ENCODE data around the gene SLC22A23.

SLC22A23 gene

GRCh38 chr6:3331971-3332370 is 124.9 kb downstream of the SLC22A23 start:
- no peak for DNase-seq (ENCODE audit: low spot score)

GRCh38 chr6:3331494-3331893 is 125.4 kb downstream of the SLC22A23 start:
- no peak for DNase-seq (ENCODE audit: low spot score)

GRCh38 chr6:3330199-3330598 is 126.7 kb downstream of the SLC22A23 start:
- no peak for DNase-seq (ENCODE audit: low spot score)

- no peak for DNase-seq (ENCODE audit: low spot score)
Measured at GRCh38 chr6:3329393-3330051, 127.3 kb downstream of the SLC22A23 start.

DNA sequence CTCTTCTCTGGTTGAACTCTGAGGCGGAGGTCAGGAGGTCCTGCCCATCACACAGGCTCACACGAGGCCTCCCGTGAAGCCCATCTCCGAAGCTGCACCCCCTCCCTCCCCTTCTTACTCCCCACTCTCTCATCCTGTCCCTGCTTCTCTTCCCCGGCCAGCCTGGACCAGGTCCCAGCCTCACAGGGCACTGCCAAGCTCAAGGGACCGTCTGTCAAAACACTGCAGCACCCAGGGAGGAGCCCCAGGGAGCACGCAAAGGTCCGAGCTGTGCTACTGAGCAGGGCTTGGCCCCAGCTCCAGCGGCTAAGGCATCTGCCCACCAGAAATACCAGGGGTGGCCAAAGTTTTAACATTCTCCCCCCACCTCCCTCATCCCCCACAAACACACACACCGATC is 128.1 kb downstream of the SLC22A23 start:
- no peak for DNase-seq (ENCODE audit: low spot score)

DNA sequence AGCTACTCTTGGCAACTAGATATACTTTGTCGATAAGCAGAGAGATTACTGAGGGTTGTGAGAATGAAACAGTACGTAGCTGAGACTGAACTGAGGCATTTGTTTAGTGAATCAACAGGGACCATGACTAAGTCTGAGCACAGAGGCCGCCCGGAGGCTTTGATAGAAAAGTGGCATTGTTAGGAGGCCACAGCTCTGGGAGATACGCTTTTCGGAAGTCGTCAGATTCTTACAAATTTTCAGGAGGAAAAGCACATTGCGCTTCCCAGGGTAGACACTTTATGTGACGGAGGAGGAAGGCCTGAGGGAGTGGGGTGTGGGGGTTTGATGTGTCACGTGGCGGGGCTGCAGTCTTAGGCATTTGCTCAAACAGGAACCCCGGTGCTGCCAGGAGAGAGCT is 128.7 kb downstream of the SLC22A23 start:
- DNase-seq (ENCODE audit: low spot score), result no peak

GRCh38 chr6:3327403-3327802 is 129.4 kb downstream of the SLC22A23 start:
- DNase-seq (ENCODE audit: low spot score), result no peak

GRCh38 chr6:3326981-3327380 is 129.9 kb downstream of the SLC22A23 start:
- no peak for DNase-seq (ENCODE audit: low spot score)

GRCh38 chr6:3326184-3326971 is 130.5 kb downstream of the SLC22A23 start:
- DNase-seq (ENCODE audit: low spot score), result no peak

DNA sequence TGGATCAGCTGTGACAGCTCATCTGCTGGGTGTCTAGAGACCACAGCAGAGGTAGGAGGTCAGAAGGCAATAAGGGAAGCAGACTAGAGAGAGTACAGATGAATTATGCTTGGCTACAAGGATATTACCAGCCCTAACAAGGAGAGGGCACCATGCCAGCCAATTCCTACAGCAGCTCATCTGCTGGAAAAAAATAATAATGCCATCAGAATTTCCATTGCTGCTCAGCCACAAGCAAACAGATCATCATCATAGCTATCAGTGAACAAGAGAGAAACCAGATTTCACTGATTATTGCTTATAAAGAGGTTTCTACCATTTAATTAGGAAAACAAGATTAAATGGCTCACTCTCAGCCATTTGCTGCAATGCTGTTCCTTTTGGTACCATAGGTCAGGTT is 131.6 kb downstream of the SLC22A23 start:
- no peak for DNase-seq (ENCODE audit: low spot score)

- peak; percentile 17 for DNase-seq (ENCODE audit: low spot score)
Measured at GRCh38 chr6:3324262-3324942, 132.4 kb downstream of the SLC22A23 start.

DNA sequence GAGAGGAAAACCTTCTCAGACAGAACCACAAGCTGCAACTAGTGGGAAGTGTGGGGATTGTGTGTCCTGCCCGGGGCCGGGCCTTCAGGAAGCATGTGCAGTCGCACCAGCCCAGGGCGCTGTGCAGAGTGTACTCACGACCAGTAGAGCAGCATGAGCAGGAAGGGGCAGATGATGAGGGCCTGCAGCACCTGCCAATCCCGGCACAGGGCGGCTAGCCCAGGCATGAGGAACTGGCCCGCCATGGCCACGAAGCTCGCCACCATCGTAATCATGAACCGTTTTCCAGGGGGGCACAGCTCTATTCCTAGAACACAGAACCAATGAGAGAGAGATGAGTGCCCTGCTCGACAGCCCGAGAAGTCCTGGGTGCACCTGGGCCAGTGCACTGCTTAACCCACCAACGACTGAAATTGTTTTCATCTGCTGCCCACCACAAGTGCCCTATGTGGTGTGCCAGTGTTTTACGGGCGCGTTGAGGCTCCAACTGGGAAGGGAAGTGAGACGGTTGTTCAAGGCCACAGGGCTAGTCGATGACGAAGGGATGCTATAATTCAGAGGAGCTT is 133.1 kb downstream of the SLC22A23 start:
- DNase-seq (ENCODE audit: low spot score), result no peak

DNA sequence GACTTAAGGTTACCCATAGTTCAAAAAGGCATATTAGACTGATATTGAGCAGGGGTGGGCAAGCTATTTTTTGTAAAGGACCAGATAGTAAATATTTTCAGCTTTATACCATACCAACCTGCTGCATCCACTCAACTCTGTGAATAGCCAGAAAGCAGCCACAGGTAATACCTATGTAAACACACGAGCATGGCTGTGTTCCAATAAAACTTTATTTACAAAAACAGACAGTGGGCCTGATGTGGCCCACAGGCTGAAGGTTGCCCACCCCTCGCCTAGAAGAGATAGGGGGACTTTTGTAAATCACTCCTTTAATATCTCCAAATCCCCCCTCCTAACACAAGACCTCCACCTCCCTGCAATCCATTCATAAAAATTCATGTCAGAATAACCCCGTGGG is 133.7 kb downstream of the SLC22A23 start:
- DNase-seq (ENCODE audit: low spot score), result no peak

DNA sequence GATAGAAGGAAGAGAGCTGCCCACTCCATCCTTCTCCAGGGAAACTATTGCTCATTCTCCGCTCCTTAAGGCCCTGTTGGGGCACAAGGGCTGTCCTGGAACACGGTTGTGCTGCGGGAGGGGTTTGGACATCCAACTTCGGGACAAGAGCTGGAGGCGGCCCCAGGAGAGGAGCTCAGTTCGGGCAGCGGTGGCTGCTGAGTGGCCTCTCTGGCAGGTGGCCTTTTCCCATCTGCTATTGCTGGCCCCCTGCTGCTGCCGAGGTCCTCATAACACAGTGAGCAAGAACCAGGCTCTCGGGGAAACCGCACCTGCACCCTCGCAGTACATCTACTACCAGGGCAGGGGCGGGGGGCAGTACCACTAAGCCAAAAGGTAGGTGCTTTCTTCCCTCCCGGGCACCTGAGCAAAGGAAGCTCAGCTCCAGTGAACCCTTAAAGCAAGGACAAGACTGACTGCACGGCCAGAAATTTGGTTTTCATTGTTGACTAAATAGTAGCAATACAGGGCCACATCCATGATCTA is 134.4 kb downstream of the SLC22A23 start:
- no peak for DNase-seq (ENCODE audit: low spot score)

GRCh38 chr6:3321875-3322274 is 135.0 kb downstream of the SLC22A23 start:
- DNase-seq (ENCODE audit: low spot score), result no peak

GRCh38 chr6:3321042-3321441 is 135.8 kb downstream of the SLC22A23 start:
- no peak for DNase-seq (ENCODE audit: low spot score)

DNA sequence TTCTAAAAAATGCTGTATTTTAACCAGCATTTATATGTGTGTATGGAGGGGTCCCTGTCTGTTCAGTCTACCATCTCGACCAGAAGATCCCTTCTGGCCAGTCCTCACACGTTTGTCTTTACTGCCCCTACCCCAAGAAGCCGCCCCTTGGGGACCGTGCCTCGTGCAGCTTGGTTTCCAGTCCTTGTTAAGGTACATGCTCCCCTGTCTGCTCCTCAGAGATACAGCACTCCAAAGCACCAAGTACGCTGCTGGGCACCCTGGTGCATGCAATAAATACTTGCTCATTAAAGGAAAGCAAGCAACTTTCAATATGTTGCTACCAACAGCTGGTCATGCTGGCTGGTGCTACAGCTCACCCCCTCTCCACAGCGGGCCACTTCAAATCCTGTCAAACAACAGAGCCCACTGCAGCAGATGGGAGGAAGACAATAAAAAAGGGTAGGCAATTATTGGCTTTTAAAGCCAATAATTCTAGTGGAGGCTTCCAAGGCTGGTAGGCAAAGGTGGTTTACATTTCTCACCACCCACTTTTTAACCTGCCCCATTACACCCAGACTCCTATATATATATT is 136.5 kb downstream of the SLC22A23 start:
- DNase-seq (ENCODE audit: low spot score), result no peak

GRCh38 chr6:3319610-3320200 is 137.1 kb downstream of the SLC22A23 start:
- no peak for DNase-seq (ENCODE audit: low spot score)

- no peak for DNase-seq (ENCODE audit: low spot score)
Measured at GRCh38 chr6:3318821-3319540, 137.9 kb downstream of the SLC22A23 start.

DNA sequence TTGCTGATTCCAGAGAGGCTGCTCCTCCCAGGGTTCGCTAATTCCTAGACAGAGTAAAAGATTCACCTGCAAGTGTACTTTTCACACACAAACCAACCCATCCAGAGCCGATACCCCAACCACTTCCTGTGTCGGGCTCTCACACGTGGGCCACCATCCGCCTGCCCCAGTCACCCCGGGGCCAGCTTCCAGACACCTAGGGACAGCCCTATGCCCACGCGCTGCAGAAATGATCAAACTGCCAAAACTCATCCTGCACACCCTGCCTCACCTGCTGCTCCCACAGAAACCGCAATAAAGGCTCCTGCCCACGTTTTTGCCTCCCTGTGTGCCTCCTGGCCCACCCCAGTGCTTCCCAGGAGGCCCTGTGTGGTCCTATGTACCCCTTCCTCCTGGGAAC is 138.6 kb downstream of the SLC22A23 start:
- DNase-seq (ENCODE audit: low spot score), result peak; percentile 26

DNA sequence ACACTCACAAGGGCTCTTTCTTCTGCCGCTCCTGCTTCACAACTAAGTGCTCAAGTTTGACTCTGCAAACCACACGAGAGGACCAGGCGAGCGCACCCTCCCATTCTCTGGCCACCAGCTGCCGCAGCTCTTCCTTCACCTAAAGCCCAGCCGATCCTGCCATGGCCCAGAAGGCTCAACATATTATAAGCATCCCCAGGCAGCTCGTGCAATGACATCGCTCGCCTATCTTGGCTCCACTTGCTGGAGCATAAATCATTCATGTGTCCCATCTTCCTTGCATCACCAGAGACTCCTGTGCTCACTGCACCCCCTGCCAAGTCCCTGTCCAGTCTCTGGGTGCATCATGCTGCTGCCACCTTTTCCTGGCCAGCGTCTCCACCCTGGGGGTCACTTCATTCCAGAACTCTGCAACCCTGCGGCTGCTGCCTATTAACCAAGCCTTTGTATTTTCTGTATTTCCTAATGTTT is 139.1 kb downstream of the SLC22A23 start:
- no peak for DNase-seq (ENCODE audit: low spot score)

Data from CD4-positive, alpha-beta T cell treated with Interleukin-2 at 100 ng/mL for 4 hours (primary cell).